H9 (cell line): ENCODE measurements around the gene ARPC5L. TPM values are rescaled to one million over a fixed set of nuclear protein-coding genes. Genes with fewer than 3 reads are reported as not detected.

ENCODE experiments used
- DNase-seq: peaks from one replicate; pipeline ENCODE4 v3.0.0-alpha.2; 2017
- H2AFZ ChIP-seq: one replicate; pipeline ENCODE4 v1.6.1; 2013; ENCODE audit warnings: mild to moderate bottlenecking, low read length, control low read depth, moderate library complexity
- H2AK5ac ChIP-seq: 2 replicates; pipeline ENCODE4 v1.6.1; 2013; ENCODE audit warnings: low read length, control low read depth, mixed read lengths; ENCODE audit not compliant: insufficient read length
- H2BK120ac ChIP-seq: one replicate; pipeline ENCODE4 v1.6.1; 2013; ENCODE audit warnings: low read depth, mild to moderate bottlenecking, low read length, control low read depth, inconsistent platforms; ENCODE audit not compliant: poor library complexity, severe bottlenecking
- H2BK12ac ChIP-seq: 2 replicates; pipeline ENCODE4 v1.6.1; 2013; ENCODE audit warnings: low read length, control low read depth, mixed read lengths, low read depth; ENCODE audit not compliant: insufficient read length
- H2BK15ac ChIP-seq: 2 replicates; pipeline ENCODE4 v1.6.1; 2013; ENCODE audit warnings: low read depth, low read length, control low read depth
- H2BK20ac ChIP-seq: one replicate; pipeline ENCODE4 v1.6.1; 2013; ENCODE audit warnings: low read depth, mild to moderate bottlenecking, low read length, control low read depth, inconsistent platforms; ENCODE audit not compliant: poor library complexity, severe bottlenecking
- H2BK5ac ChIP-seq: 2 replicates; pipeline ENCODE4 v1.6.1; 2013; ENCODE audit warnings: low read length, control low read depth, mixed read lengths; ENCODE audit not compliant: insufficient read length
- H3K14ac ChIP-seq: 2 replicates; pipeline ENCODE4 v1.6.1; 2013; ENCODE audit warnings: low read length, control low read depth; ENCODE audit not compliant: insufficient read depth
- H3K18ac ChIP-seq: 2 replicates; pipeline ENCODE4 v1.6.1; 2013; ENCODE audit warnings: low read depth, mild to moderate bottlenecking, mixed read lengths, low read length, control low read depth; ENCODE audit not compliant: insufficient read length
- H3K23ac ChIP-seq: 2 replicates; pipeline ENCODE4 v1.6.1; 2013; ENCODE audit warnings: low read length, control low read depth, mixed read lengths, low read depth; ENCODE audit not compliant: insufficient read length
- H3K23me2 ChIP-seq: 2 replicates; pipeline ENCODE4 v1.6.1; 2013; ENCODE audit warnings: low read depth, mild to moderate bottlenecking, mixed read lengths, low read length, control low read depth; ENCODE audit not compliant: insufficient read length, poor library complexity, severe bottlenecking
- H3K27ac ChIP-seq: 2 replicates; pipeline ENCODE4 v1.5.1; 2013; ENCODE audit warnings: low read length, control low read depth, mixed read lengths, low read depth; ENCODE audit not compliant: insufficient read length
- H3K27me3 ChIP-seq: 2 replicates; pipeline ENCODE4 v1.6.1; 2013; ENCODE audit warnings: low read length, control low read depth, inconsistent platforms; ENCODE audit not compliant: insufficient read depth
- H3K4ac ChIP-seq: 2 replicates; pipeline ENCODE4 v1.6.1; 2013; ENCODE audit warnings: low read depth, mild to moderate bottlenecking, control low read depth, inconsistent platforms, low read length, moderate library complexity
- H3K4me1 ChIP-seq: 2 replicates; pipeline ENCODE4 v1.6.1; 2013; ENCODE audit warnings: low read length, control low read depth, inconsistent platforms; ENCODE audit not compliant: insufficient read depth
- H3K4me2 ChIP-seq: 2 replicates; pipeline ENCODE4 v1.6.1; 2013; ENCODE audit warnings: low read length, control low read depth, mixed read lengths; ENCODE audit not compliant: insufficient read length, insufficient read depth
- H3K56ac ChIP-seq: 2 replicates; pipeline ENCODE4 v1.6.1; 2013; ENCODE audit warnings: low read depth, mild to moderate bottlenecking, mixed read lengths, low read length, control low read depth; ENCODE audit not compliant: insufficient read length
- H3K79me1 ChIP-seq: 2 replicates; pipeline ENCODE4 v1.6.1; 2013; ENCODE audit warnings: low read depth, mild to moderate bottlenecking, moderate library complexity, low read length, control low read depth, inconsistent platforms; ENCODE audit not compliant: insufficient read depth, poor library complexity, severe bottlenecking
- H3K79me2 ChIP-seq: 2 replicates; pipeline ENCODE4 v1.6.1; 2013; ENCODE audit warnings: low read length, control low read depth, inconsistent platforms; ENCODE audit not compliant: insufficient read depth
- H3K9ac ChIP-seq: 2 replicates; pipeline ENCODE4 v1.6.1; 2013; ENCODE audit warnings: low read length, control low read depth, mixed read lengths; ENCODE audit not compliant: insufficient read length; ENCODE audit errors: extremely low read depth
- H3K9me3 ChIP-seq: one replicate; pipeline ENCODE4 v1.6.1; 2013; ENCODE audit warnings: low read depth, low read length, inconsistent platforms; ENCODE audit not compliant: control insufficient read depth
- H3T11ph ChIP-seq: one replicate; pipeline ENCODE4 v1.6.1; 2013; ENCODE audit warnings: mild to moderate bottlenecking, low read length, control low read depth, inconsistent platforms
- H4K20me1 ChIP-seq: one replicate; pipeline ENCODE4 v1.6.1; 2013; ENCODE audit not compliant: control insufficient read depth, insufficient read length, insufficient read depth
- H4K5ac ChIP-seq: 2 replicates; pipeline ENCODE4 v1.6.1; 2013; ENCODE audit warnings: low read depth, mild to moderate bottlenecking, mixed read lengths, low read length, control low read depth; ENCODE audit not compliant: insufficient read length
- H4K8ac ChIP-seq: replicated peaks from 2 replicates; pipeline ENCODE4 v1.6.1; 2013; ENCODE audit warnings: low read length, control low read depth, mixed read lengths, low read depth; ENCODE audit not compliant: insufficient read length
- H4K91ac ChIP-seq: 2 replicates; pipeline ENCODE4 v1.6.1; 2013; ENCODE audit warnings: low read depth, mild to moderate bottlenecking, moderate library complexity, mixed read lengths, low read length, control low read depth; ENCODE audit not compliant: insufficient read length
- H3K27ac Mint-ChIP-seq, 3 experiments: 2 replicates in 2 of 3; 3 replicates in 1 of 3; pipeline ENCODE4 v1.8.0; 2020 to 2021; ENCODE audit warnings: mixed read lengths in 3 of 3, mild to moderate bottlenecking in 1 of 3, moderate library complexity in 1 of 3
- H3K27me3 Mint-ChIP-seq: 2 replicates; pipeline ENCODE4 v1.8.0; 2021; ENCODE audit warnings: low read depth, mild to moderate bottlenecking, moderate library complexity, mixed read lengths
- H3K36me3 Mint-ChIP-seq, 3 experiments: 2 replicates in 2 of 3; 3 replicates in 1 of 3; pipeline ENCODE4 v1.8.0; 2020 to 2021; ENCODE audit warnings: low read depth in 3 of 3, mixed read lengths in 3 of 3; ENCODE audit not compliant: insufficient read depth in 1 of 3
- H3K4me1 Mint-ChIP-seq, 2 experiments: 2 replicates each; pipeline ENCODE4 v1.8.0; 2020; ENCODE audit warnings: mixed read lengths in 2 of 2
- H3K4me3 Mint-ChIP-seq, 2 experiments: 2 replicates in 1 of 2; 3 replicates in 1 of 2; pipeline ENCODE4 v1.8.0; 2020 to 2021; ENCODE audit warnings: mild to moderate bottlenecking in 2 of 2, mixed read lengths in 2 of 2, moderate library complexity in 1 of 2
- H3K9me3 Mint-ChIP-seq, 2 experiments: 2 replicates in 1 of 2; 3 replicates in 1 of 2; pipeline ENCODE4 v1.8.0; 2020; ENCODE audit warnings: mild to moderate bottlenecking in 2 of 2, mixed read lengths in 2 of 2, moderate library complexity in 1 of 2
- WGBS: extraction: QIAGEN DNeasy Blood & Tissue Kit; methylation state at CpG from one replicate; pipeline ENCODE4 v1.1.7; 2013; ENCODE audit warnings: missing lambda C conversion rate, low lambda C conversion rate, mixed read lengths; ENCODE audit not compliant: insufficient read length; ENCODE audit errors: extremely low coverage; 5-methylcytosine and 5-hydroxymethylcytosine counted together
- total RNA-seq: library from RNA; stranded (reverse); gene quantifications from 2 replicates; pipeline ENCODE4 v1.2.1, GENCODE V29; 2021
- TF ChIP-seq, protein P1 (sequence below): fragments of 200-600 bp; sonication (generic); conservative IDR thresholded peaks from 3 replicates; pipeline ENCODE4 v1.8.0; 2021; ENCODE audit warnings: antibody characterized with exemption, mild to moderate bottlenecking

Gene ARPC5L
- total RNA-seq, 1 experiment from 2014 or later: 67.7 TPM

DNA sequence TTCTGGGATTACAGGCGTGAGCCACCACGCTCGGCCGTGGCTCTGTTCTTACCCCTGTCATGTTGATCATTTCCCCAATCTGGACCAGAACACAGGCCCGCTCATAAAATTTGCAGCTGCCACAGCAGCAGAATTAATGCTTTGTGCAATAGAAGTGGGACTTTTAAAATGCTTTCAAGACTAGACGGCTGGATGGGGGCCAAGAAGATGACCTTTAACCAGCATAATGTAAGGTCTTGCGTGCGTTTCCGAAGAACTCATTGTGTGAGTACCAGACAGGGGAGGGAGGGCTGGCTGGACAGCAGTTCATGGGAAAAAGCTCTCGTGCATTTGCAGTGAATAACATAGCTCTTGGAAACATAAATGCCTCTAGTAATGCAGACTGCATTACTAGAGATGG is 12.1 kb upstream of the ARPC5L start:
- H3K14ac ChIP-seq: no peak overlapping the region
- no peak overlapping the region for H4K5ac ChIP-seq
- TF ChIP-seq, protein P1, sequence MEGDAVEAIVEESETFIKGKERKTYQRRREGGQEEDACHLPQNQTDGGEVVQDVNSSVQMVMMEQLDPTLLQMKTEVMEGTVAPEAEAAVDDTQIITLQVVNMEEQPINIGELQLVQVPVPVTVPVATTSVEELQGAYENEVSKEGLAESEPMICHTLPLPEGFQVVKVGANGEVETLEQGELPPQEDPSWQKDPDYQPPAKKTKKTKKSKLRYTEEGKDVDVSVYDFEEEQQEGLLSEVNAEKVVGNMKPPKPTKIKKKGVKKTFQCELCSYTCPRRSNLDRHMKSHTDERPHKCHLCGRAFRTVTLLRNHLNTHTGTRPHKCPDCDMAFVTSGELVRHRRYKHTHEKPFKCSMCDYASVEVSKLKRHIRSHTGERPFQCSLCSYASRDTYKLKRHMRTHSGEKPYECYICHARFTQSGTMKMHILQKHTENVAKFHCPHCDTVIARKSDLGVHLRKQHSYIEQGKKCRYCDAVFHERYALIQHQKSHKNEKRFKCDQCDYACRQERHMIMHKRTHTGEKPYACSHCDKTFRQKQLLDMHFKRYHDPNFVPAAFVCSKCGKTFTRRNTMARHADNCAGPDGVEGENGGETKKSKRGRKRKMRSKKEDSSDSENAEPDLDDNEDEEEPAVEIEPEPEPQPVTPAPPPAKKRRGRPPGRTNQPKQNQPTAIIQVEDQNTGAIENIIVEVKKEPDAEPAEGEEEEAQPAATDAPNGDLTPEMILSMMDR: no peak
- no peak overlapping the region for H4K8ac ChIP-seq
- no peaks in the 10 kb centered on the region for H3K79me2 ChIP-seq
- no peak overlapping the region for H3K4me2 ChIP-seq
- Mint-ChIP-seq H3K27ac (no peak overlapping the region; a peak in 1 of 7 replicates), H3K4me3 (no peak overlapping the region), H3K9me3 (no peaks in the 10 kb centered on the region), H3K27me3 (no peaks in the 10 kb centered on the region; the same call in 1 of the 2 replicates), H3K4me1 (peaks cover 4 to 16% of the 10 kb centered on the region in 2 experiments), H3K36me3 (no peaks in the 10 kb centered on the region; a peak in 1 of 7 replicates)
- no peak overlapping the region for H3K18ac ChIP-seq
- H3T11ph ChIP-seq: no peak overlapping the region
- H3K4ac ChIP-seq: no peak overlapping the region
- no peak overlapping the region for H2AFZ ChIP-seq
- no peak for DNase-seq
- H3K56ac ChIP-seq: no peak overlapping the region
- H3K4me1 ChIP-seq: peaks cover 3% of the 10 kb centered on the region; the same call in 1 of the 2 replicates
- H3K27ac ChIP-seq: no peak overlapping the region
- no CpG with 5 or more reads among the region's 10 CpGs for WGBS
- no peak overlapping the region for H3K23ac ChIP-seq
- H2BK20ac ChIP-seq: no peak overlapping the region
- no peak overlapping the region for H2AK5ac ChIP-seq
- H2BK5ac ChIP-seq: no peak overlapping the region
- H3K23me2 ChIP-seq: peaks cover 3% of the 10 kb centered on the region
- no peak overlapping the region for H4K91ac ChIP-seq
- no peaks in the 10 kb centered on the region for H3K9me3 ChIP-seq
- no peaks in the 10 kb centered on the region for H3K27me3 ChIP-seq
- no peak overlapping the region for H2BK15ac ChIP-seq
- no peaks in the 10 kb centered on the region for H3K79me1 ChIP-seq
- no peak overlapping the region for H3K9ac ChIP-seq
- no peak overlapping the region for H2BK120ac ChIP-seq
- H4K20me1 ChIP-seq: no peaks in the 10 kb centered on the region
- H2BK12ac ChIP-seq: no peak overlapping the region
